T follicular helper cell (primary cell): ENCODE results near the gene DHCR24.

Source experiments
- DNase-seq: peaks from one replicate; pipeline ENCODE4 v3.0.0-alpha.2; 2020; ENCODE audit warnings: low read depth

Gene DHCR24

GRCh38 chr1:54816130-54816529 lies 70.9 kb downstream of the DHCR24 start:
- DNase-seq: no peak

GRCh38 chr1:54815086-54815876 lies 71.7 kb downstream of the DHCR24 start:
- DNase-seq: no peak

GRCh38 chr1:54814571-54814970 lies 72.4 kb downstream of the DHCR24 start:
- no peak for DNase-seq

- no peak for DNase-seq
Observed at GRCh38 chr1:54814126-54814498, 72.9 kb downstream of the DHCR24 start.

GRCh38 chr1:54813485-54814125 lies 73.4 kb downstream of the DHCR24 start:
- no peak for DNase-seq

- DNase-seq: no peak
Observed at GRCh38 chr1:54812801-54813484, 74.1 kb downstream of the DHCR24 start.

- DNase-seq: no peak
Observed at GRCh38 chr1:54811739-54812655, 75.0 kb downstream of the DHCR24 start.

GRCh38 chr1:54811066-54811465 lies 75.9 kb downstream of the DHCR24 start:
- DNase-seq: no peak

GRCh38 chr1:54810153-54810942 lies 76.6 kb downstream of the DHCR24 start:
- DNase-seq: peak; percentile 43

GRCh38 chr1:54809496-54810074 lies 77.4 kb downstream of the DHCR24 start:
- DNase-seq: no peak

- no peak for DNase-seq
Observed at GRCh38 chr1:54808443-54809207, 78.4 kb downstream of the DHCR24 start.

GRCh38 chr1:54807756-54808155 lies 79.2 kb downstream of the DHCR24 start:
- no peak for DNase-seq

- DNase-seq: no peak
Observed at GRCh38 chr1:54806931-54807611, 79.9 kb downstream of the DHCR24 start.

GRCh38 chr1:54805981-54806381 lies 81.0 kb downstream of the DHCR24 start:
- no peak for DNase-seq

GRCh38 chr1:54805466-54805865 lies 81.5 kb downstream of the DHCR24 start:
- DNase-seq: no peak

- no peak for DNase-seq
Observed at GRCh38 chr1:54804471-54805132, 82.4 kb downstream of the DHCR24 start.

GRCh38 chr1:54803761-54804470 lies 83.1 kb downstream of the DHCR24 start:
- no peak for DNase-seq
